Left ventricle myocardium inferior (tissue), 1 donor: ENCODE data around the gene TIAM2. TPM values are rescaled to one million over a fixed set of nuclear protein-coding genes. Genes with fewer than 3 reads are reported as not detected.
A peak's percentile ranks its signal among the peaks of the same experiment; 100 is the strongest.

Experiments used
- DNase-seq: peaks from one replicate; pipeline ENCODE4 v3.0.0-alpha.2; 2020
- H3K27ac ChIP-seq: fragments of 200-600 bp; replicated peaks from 2 replicates; pipeline ENCODE4 v1.8.0; 2021
- H3K27me3 ChIP-seq: fragments of 200-600 bp; 2 replicates; pipeline ENCODE4 v1.8.0; 2021; ENCODE audit warnings: low read depth
- H3K36me3 ChIP-seq: fragments of 200-600 bp; 2 replicates; pipeline ENCODE4 v1.8.0; 2021
- H3K4me1 ChIP-seq: fragments of 200-600 bp; 2 replicates; pipeline ENCODE4 v1.8.0; 2021
- H3K4me3 ChIP-seq: fragments of 200-600 bp; 2 replicates; pipeline ENCODE4 v1.8.0; 2021; ENCODE audit warnings: mild to moderate bottlenecking, moderate library complexity
- H3K9me3 ChIP-seq: fragments of 200-600 bp; replicated peaks from 2 replicates; pipeline ENCODE4 v1.8.0; 2021
- intact Hi-C: fragments of 100-400 bp; cut with micrococcal nuclease; formaldehyde crosslinking; loops from one replicate; pipeline ENCODE4 v1.11.0; 2022
- total RNA-seq: library from RNA; stranded (reverse); fragmentation: NEBNext Ultra II Directional; extraction: Animal tissue kit (Norgen Biotek cat#: 25700); gene quantifications from one replicate; pipeline ENCODE4 v1.2.1, GENCODE V29; 2021
- TF ChIP-seq, protein P1 (sequence below): fragments of 200-600 bp; IDR thresholded peaks from 2 replicates; pipeline ENCODE4 v1.8.0; 2021; ENCODE audit warnings: antibody characterized with exemption, mild to moderate bottlenecking, borderline replicate concordance
- donor health status: DM: no; HTN: yes; CAD: no; lungs with severe emphysema.

Gene TIAM2
- total RNA-seq, 1 donor from 2014 or later, result 12.0 TPM

DNA sequence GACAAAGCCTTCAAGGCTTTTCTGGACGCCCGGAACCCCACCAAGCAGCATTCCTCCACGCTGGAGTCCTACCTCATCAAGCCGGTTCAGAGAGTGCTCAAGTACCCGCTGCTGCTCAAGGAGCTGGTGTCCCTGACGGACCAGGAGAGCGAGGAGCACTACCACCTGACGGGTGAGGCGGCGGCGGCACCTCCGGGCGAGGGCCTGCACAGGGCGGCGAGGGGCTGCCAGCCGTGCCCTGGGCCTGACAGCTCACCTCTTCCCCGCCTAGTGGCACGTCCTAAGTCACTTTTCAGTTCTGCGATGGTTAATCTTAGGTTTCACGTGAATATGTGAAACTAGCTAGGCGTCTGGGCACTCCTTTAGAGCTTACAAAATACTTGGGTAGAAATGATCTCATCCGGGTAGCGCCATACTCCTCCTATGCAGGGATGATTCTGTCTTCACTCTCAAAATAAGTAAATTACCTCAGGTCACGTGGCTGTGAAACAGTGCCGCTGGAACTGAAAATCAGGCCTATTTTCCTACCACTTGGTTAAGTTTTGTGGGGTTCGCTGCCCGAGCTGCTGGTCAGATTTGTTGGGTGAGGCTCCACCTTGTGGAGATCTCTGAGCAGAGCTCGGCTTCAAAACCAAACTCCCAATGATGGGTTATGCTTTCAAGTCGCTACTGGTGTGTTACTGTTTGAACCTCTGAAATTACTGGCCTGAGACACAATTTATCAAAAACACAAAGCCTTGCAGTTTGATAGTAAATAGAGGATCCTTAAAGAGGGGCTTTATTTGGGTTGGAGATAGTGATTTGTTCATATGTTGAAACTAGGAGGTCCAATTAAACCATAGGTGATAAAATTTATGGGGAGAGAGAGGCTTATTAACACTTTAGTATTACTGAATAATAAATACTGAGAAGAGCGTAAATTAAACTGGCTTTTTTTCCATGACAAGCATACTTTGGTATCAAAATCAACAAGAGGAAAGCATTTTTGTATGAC lies 253.2 kb downstream of the TIAM2 start:
- peaks cover 21% of the 10 kb centered on the region for H3K36me3 ChIP-seq
- H3K27ac ChIP-seq, result no peak overlapping the region
- H3K27me3 ChIP-seq, result no peaks in the 10 kb centered on the region
- H3K4me1 ChIP-seq, result peaks cover 29% of the 10 kb centered on the region
- no peak overlapping the region for H3K4me3 ChIP-seq
- DNase-seq, result no peak
- H3K9me3 ChIP-seq, result no peaks in the 10 kb centered on the region
- intact Hi-C loops, result no loop called here
- TF ChIP-seq, protein P1, sequence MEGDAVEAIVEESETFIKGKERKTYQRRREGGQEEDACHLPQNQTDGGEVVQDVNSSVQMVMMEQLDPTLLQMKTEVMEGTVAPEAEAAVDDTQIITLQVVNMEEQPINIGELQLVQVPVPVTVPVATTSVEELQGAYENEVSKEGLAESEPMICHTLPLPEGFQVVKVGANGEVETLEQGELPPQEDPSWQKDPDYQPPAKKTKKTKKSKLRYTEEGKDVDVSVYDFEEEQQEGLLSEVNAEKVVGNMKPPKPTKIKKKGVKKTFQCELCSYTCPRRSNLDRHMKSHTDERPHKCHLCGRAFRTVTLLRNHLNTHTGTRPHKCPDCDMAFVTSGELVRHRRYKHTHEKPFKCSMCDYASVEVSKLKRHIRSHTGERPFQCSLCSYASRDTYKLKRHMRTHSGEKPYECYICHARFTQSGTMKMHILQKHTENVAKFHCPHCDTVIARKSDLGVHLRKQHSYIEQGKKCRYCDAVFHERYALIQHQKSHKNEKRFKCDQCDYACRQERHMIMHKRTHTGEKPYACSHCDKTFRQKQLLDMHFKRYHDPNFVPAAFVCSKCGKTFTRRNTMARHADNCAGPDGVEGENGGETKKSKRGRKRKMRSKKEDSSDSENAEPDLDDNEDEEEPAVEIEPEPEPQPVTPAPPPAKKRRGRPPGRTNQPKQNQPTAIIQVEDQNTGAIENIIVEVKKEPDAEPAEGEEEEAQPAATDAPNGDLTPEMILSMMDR, result peak; percentile 73

DNA sequence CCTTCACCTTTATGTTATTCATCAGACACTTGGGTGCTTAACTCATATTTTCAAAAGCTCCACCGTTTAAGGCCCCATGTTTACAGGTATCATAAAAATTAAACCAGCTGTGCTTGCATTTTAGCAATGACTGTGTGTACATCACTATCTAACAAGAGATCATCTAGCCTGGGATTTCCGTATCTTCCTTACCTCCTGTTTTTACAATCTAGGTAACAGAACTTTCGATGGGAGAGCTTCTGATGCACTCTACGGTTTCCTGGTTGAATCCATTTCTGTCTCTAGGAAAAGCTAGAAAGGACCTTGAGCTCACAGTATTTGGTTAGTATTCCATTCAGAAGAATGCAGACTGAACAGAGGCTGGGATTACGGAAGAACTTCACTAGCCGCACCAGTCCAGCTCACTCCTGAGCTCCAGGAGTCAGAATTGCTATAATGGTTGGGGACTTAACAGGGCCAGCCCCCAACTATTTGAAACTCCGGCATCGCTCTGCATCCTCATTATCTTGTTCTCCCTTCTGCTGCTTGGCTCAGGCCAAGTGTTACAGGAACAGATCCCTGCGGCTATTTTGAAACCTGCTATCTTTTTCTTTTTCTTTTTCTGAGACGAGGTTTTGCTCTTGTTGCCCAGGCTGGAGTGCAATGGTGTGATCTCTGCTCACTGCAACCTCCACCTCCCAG lies 255.7 kb downstream of the TIAM2 start:
- TF ChIP-seq, protein P1, result no peak
- no peaks in the 10 kb centered on the region for H3K27me3 ChIP-seq
- no peak overlapping the region for H3K4me3 ChIP-seq
- peaks cover 33% of the 10 kb centered on the region for H3K36me3 ChIP-seq
- DNase-seq, result no peak
- peak overlapping the region; percentile 64 for H3K27ac ChIP-seq
- intact Hi-C loops, result no loop called here
- H3K4me1 ChIP-seq, result peaks cover 33% of the 10 kb centered on the region
- no peaks in the 10 kb centered on the region for H3K9me3 ChIP-seq

DNA sequence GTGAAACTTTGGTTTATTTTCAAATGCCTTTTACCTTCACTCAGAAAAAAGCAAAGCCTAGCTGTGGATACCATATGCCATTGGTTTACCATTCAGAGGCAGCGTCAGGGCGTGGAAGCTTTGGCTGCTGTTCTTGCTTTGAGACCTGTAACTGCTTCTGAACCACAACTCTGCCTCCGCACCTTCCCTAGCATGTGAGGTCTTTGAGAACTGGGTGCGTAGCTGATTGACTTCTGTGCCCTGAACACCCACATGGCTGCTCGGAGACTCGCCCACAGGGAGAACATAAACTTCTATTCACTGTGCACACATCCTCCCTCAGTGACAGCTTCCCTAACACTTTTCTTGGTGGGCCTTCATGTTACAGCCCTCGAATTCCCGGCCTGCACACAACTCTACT lies 257.5 kb downstream of the TIAM2 start:
- peaks cover 38% of the 10 kb centered on the region for H3K4me1 ChIP-seq
- intact Hi-C loops, result no loop called here
- H3K27ac ChIP-seq, result peak overlapping the region; percentile 64
- no peak overlapping the region for H3K4me3 ChIP-seq
- H3K36me3 ChIP-seq, result peaks cover 51% of the 10 kb centered on the region
- H3K9me3 ChIP-seq, result no peaks in the 10 kb centered on the region
- DNase-seq, result no peak
- no peaks in the 10 kb centered on the region for H3K27me3 ChIP-seq
- TF ChIP-seq, protein P1, result no peak

DNA sequence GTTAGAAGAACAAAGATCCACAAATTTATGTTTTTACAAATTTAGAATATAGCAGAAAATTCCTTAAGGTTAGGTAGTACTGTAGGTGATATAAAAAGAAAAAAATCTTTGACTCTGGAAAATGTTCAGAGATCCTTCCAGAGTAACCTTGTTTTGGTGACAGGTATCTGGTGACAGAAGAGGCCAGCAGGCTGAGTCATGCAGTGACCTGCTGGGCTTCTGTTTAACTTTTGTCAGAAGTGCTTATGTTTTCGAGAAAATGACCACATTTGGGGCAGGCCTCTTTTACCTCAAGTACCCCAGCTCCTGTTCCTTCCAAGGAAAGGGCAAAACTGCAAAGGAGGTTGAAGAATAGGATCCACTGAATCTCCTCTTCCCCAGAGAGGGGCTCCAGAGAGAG lies 258.2 kb downstream of the TIAM2 start:
- Histone ChIP-seq H3K27me3 (no peaks in the 10 kb centered on the region), H3K9me3 (no peaks in the 10 kb centered on the region), H3K4me3 (no peak overlapping the region), H3K27ac (peak overlapping the region; percentile 64), H3K4me1 (peaks cover 38% of the 10 kb centered on the region), H3K36me3 (peaks cover 58% of the 10 kb centered on the region)
- intact Hi-C loops, result no loop called here
- TF ChIP-seq, protein P1, result no peak
- DNase-seq, result no peak

DNA sequence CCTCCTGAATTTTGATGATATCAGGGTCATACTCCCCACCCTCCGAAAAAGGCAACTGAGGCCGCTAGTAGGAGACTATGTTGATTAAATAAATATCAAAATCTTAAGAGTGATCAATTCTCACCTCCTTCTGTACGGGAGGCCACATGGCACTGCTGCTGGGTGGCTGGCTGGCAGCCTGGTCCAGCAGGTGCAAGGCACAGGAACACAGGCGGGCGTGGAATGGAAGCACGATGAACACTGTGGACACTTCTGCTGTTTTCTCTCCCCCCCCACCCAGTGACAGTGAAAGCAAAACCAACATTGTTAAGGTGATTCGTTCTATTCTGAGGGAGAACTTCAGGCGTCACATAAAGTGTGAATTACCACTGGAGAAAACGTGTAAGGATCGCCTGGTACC lies 259.0 kb downstream of the TIAM2 start:
- DNase-seq, result no peak

More for the DNA sequence above, 259.0 kb downstream of the TIAM2 start:
- peak overlapping the region; percentile 64 for H3K27ac ChIP-seq
- H3K27me3 ChIP-seq, result no peaks in the 10 kb centered on the region
- intact Hi-C loops, result no loop called here
- no peak overlapping the region for H3K4me3 ChIP-seq
- TF ChIP-seq, protein P1, result no peak
- H3K4me1 ChIP-seq, result peaks cover 38% of the 10 kb centered on the region
- no peaks in the 10 kb centered on the region for H3K9me3 ChIP-seq
- H3K36me3 ChIP-seq, result peaks cover 63% of the 10 kb centered on the region
